HG03280 (cell line): Measurements from ENCODE around the gene RNU1-1.
A peak's percentile ranks its signal among the peaks of the same experiment; 100 is the strongest.
"Not testable (repeated sequence)": the region's sequence is repeated elsewhere in the genome, so short reads cannot be mapped to it uniquely, and the experiment has no call there.

ENCODE experiments used
- ATAC-seq: cut with Tn5 transposase; IDR thresholded peaks from one replicate; pipeline ENCODE4 v1.9.1; 2021; ENCODE audit warnings: mild to moderate bottlenecking, moderate library complexity; ENCODE audit not compliant: unreplicated experiment

RNU1-1 gene

GRCh38 chr1:16525769-16526168, 11.7 kb upstream of the RNU1-1 start:
- not testable (repeated sequence) for ATAC-seq

DNA sequence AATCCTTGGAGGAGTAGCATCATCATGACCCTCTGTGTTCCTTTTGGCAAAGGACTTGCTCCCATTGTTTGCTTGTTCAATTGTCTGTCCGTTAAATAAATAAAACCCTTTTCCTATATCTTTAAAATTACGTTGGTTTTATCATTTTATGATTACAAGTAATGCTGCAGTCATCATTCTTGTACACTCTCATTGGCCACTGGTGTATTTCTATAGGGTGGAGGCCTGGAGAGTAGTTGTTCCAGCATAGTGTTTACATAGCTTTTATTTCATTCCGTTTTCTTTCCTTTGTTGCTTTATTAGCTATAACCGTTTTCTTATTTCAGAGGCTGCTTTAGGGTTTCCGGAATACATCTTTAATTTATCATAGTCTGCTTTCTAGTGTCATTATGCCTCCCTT, 7.6 kb upstream of the RNU1-1 start:
- ATAC-seq, result not testable (repeated sequence)

- ATAC-seq, result no peak
These were observed 7.2 kb upstream of the RNU1-1 start for GRCh38 chr1:16521288-16521583.

DNA sequence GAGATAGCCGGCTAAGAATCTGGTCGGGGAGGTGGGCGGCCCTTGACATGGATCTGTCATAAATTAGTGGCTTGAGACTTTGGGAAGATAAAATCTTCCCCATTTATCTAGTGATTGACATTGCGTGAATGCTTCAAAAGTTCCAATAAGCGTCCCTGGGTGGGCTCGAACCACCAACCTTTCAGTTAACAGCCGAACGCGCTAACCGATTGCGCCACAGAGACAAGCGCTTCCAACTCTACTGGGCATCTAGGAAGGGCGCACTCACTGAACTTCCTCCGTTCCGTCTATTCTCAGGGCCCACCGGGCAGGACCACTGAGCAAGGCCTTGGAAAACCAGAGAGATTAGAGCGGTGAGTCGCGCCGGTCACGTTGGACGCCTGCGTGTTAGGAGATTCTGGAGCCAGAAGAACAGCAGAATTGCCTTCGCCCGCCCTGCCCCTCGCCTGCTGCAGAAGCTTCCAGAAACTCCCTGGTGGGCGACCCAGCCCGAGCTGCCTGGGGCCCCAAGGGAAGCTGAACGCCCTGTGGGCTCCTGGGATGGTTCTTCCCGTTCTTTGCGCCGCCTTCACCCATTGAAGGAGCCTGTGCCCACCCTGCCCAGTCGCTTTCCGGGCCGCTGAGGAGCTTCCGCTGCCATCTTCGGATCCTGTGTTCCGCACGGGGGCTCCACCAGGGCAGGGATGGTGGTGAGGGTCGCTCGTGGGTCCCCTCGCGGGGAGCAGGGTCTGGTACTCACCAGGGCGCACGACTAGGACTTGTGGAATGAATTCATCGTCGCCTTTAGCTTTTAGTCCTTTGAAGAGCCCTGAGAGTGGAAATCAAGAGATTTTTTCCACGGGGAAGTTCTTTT, 6.6 kb upstream of the RNU1-1 start:
- not testable (repeated sequence) for ATAC-seq

DNA sequence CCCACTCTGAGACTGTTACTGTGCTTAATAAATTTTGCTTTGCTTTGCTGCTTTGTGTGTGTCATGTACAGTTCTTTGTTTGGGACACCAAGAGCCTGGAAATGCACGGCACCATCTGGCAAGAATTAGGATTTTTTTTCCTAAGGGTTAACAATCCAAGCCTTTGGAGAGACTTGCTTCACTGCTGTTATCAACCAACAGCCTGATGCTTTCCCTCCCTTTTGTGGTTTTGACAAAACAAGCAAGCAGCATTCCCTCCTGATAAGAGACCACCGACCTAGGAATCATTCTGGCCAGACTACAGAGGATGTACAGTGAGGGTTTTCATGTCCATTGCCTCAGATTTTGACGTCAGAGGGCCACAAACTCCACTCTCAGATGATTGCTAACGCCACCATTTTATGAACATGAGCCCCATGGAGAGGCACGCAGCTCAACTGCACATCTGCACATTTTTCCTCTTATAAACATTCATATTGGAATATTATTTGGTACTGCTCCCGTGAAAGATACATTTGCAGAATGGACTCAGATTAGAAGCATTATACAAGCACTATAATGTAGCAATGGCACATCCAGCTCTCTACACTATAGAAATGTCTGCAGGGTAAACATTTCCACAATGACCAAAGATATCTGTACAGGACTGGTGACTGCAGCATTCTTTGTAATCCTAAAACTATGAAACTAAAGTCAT, 5.3 kb upstream of the RNU1-1 start:
- not testable (repeated sequence) for ATAC-seq

GRCh38 chr1:16518913-16519254, 4.8 kb upstream of the RNU1-1 start:
- ATAC-seq, result not testable (repeated sequence)

DNA sequence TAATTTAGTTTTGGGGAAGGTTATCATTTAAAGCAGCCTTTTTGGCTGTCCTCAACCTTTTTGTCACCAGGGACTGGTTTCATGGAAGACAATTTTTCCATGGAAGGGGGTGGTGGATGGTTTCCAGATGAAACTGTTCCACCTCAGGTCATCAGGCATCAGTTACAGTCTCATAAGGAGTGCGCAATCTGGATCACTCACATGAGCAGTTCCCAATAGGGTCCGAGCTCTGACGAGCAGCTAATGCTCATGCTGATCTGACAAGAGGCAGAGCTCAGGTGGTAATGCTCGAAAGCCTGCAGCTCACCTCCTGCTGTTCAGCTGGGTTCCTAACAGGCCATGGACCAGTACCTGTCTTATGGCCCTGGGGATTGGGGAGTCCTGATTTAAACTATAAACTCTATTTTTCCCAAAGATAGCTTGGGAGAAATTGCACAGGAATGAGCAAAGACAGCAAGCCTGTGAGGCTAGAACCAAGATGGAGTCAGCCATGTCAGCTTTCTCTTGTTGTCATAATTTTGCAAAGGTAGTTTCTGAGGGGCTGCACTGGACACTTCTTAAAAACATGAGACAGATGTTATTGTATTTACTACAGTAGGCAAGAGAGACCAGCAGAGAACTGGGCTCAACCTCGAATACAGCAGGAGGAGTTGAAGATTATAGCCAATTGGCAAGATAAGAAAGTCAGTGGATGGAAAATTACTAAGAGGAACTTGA, 2.8 kb upstream of the RNU1-1 start:
- not testable (repeated sequence) for ATAC-seq

GRCh38 chr1:16513412-16514106, 526 bp downstream of the RNU1-1 start:
- ATAC-seq, result peak; percentile 95

- ATAC-seq, result not testable (repeated sequence)
These were observed 1.3 kb downstream of the RNU1-1 start for GRCh38 chr1:16512624-16513411.

DNA sequence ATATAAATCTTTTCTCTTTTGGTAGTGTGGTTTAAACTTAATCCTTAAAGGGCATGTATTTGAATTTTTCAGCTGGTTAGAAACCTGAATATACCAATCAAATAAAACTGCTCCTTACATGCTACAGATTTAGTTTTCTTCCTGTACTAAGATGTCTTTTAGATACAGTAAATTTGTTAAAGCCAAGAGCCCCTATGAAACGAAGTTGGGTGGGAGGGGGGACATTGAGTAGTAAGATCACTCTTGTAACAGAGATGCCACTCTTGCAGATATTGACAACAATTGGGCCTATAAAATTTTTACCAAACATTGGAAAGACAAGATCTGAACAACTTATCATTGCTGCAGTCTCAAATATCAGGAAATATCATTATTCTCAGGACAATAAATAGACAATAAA, 2.2 kb downstream of the RNU1-1 start:
- not testable (repeated sequence) for ATAC-seq

DNA sequence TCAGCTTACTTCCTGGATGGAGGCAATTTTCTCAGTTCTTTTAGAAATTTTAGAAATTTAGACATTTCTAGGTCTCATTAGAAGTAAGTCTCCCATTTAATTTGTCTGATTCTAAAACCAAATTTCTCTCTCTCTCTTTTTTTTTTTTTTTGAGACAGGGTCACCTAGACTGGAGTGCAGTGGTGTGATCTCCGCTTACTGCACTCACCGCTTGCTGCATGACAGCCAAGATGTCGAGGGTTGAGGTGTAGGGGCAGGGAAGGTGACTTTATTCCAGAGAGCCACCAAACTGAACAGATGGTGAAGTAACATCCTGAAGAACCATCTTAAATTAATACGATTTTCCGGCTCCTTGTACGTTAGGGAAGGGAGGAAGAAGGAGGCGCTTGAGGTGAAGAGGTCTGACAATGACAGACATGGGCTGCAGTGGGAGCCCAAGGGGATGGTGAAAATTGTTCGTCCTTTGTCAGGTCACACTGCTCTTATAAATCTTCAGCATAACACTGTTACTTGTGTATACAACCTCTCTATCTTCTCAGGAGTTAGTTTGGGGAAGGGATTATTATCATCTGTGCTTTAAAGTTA, 5.1 kb downstream of the RNU1-1 start:
- ATAC-seq, result not testable (repeated sequence)

DNA sequence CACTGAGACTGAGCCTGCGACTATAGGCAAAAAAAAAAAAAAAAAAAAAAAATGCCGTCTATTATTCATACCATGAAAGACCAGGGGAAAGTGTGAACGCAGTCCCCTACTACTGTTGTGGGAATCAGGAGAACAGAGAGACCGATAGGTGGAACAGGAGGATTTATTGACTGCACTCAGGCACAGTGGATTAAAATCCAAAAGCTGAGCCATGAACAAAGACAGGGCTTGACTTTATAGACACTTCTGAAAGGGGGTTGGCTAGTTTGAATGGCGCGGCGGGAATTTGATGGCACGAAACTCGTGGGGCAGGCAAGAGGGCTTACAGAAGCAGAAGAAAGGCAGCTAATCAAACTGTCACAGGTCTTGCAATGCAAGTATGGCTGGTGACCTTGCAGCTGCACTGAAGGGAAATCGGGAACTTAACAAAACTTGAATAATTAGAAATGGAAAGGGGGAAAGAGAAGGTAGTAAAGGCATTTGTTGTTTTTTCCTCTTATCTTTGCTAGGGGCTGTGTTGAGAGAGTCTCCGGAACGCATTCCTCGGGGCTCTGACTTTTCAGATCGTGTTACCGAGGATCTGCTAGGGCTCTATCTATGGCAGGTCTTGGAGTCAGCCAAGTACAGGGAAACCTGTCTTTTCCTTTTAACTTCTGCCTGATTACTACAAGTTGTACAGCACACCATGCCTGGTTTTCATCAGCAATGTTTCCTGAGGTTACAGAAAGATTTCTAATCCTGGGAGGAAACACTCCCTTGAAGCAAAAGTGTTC, 7.5 kb downstream of the RNU1-1 start:
- not testable (repeated sequence) for ATAC-seq

- not testable (repeated sequence) for ATAC-seq
These were observed 8.2 kb downstream of the RNU1-1 start for GRCh38 chr1:16505870-16506269.

- no peak for ATAC-seq
These were observed 10.6 kb downstream of the RNU1-1 start for GRCh38 chr1:16503494-16503893.

DNA sequence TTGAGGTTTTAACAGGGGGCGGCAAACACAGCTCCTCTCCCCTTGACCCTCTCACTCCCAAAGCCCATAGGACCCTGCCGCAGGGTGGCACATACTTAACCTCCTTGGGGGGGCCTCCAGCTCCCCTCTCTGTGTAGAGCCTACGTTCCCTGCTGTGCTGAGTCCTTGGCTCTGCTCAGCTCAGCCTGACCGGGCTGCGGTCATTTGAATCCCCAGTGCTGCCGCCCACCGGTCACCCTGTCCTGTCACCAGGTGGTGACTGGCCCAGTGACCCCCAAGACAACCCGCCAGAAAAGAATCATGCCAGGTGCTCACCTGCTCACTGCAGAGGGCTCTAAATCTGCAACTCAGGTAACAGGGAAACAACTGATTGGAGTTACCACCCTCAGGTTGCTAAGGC, 12.6 kb downstream of the RNU1-1 start:
- not testable (repeated sequence) for ATAC-seq

- not testable (repeated sequence) for ATAC-seq
These were observed 13.1 kb downstream of the RNU1-1 start for GRCh38 chr1:16500975-16501374.

DNA sequence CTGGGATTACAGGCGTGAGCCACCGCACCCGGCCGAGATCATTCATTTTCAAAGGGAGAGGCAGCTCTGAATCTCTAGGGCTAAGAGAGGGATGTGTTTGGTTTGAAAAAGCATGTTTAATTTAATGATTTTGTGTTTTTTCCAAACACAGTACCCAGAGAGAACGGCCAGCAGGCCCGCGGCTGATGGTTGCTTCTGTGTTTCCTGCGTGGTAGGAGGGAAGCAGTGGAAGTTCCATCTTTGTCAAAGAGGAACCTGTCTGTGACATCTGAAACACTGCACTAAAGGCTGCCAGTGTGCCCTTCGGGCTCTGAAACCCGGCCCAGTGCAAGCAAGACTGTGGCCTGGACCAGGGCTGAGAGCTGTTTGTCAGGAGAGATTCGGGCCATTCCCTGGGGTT, 13.6 kb downstream of the RNU1-1 start:
- ATAC-seq, result not testable (repeated sequence)

DNA sequence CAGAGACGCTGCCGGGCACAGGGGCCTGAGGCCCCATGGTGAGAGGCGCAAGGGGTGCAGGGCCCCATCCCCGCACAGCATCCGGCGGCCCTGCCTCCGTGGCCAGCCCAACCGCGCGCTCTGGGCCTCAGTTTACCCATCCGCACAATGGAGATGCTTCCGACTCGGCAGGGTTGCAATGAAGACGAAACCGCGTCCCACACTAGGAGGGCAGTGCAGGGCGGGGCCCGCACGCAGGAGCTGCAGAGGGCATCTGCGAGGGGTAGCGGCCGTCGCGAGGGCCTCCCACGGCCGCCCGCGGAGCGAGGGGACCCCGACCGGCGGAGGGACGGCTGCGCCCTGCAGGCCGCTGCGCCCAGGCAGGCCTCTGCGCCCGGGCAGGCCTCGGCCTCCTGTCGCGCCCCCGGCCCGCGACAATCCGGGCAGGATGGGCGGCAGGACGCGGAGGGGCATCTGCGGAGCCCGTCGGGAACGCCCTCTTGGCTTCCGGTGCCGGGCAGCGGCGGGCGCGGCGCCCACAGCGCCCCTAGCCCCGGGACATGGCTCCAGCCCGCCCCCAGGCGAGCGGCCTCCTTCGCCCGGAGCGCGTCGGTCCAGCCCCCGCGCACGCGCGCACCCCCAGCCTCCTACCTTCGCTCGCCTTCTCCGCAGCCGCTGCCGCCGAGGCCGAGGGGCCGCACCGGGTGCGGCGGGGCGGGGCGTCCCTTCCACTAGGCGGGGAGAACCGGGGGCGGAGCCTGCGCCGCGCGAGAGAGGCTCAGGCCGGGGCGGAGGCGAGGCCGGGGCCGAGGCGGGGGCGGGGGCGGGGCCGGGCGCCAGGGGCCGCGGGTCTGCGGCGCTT, 15.3 kb downstream of the RNU1-1 start:
- ATAC-seq, result peak; percentile 84
